Esophagus muscularis mucosa (tissue), 4 donors: ENCODE results near the gene MAT1A. TPM values are rescaled to one million over a fixed set of nuclear protein-coding genes. Genes with fewer than 3 reads are reported as not detected.
"Not testable (repeated sequence)": the region's sequence is repeated elsewhere in the genome, so short reads cannot be mapped to it uniquely, and the experiment has no call there.

Experiments
- DNase-seq: peaks from one replicate; pipeline ENCODE4 v3.0.0-alpha.2; 2017; ENCODE audit errors: extremely low spot score
- H3K27ac ChIP-seq, 4 donors: fragments of 200-600 bp; sonication (generic); replicated peaks in 1 of 4; 1 replicate in 3 of 4; 2 replicates in 1 of 4; pipeline ENCODE4 v1.5.1; 2016 to 2019; ENCODE audit warnings: mild to moderate bottlenecking in 1 of 4
- H3K27me3 ChIP-seq, 4 donors: fragments of 200-600 bp; sonication (generic); one replicate each; pipeline versions ENCODE4 v1.5.1 to v1.6.0; 2016 to 2019
- H3K36me3 ChIP-seq, 4 donors: fragments of 200-600 bp; sonication (generic); one replicate each; pipeline ENCODE4 v1.5.1; 2016 to 2019
- H3K4me1 ChIP-seq, 4 donors: fragments of 200-600 bp; sonication (generic); one replicate each; pipeline ENCODE4 v1.5.1; 2016 to 2019
- H3K4me3 ChIP-seq, 4 donors: fragments of 200-600 bp; sonication (generic); 1 replicate in 2 of 4; 2 replicates in 2 of 4; pipeline ENCODE4 v1.5.1; 2016 to 2019; ENCODE audit warnings: mild to moderate bottlenecking in 4 of 4, moderate library complexity in 1 of 4
- H3K9me3 ChIP-seq, 4 donors: fragments of 200-600 bp; sonication (generic); 1 replicate in 3 of 4; 2 replicates in 1 of 4; pipeline ENCODE4 v1.5.1; 2016 to 2019
- EP300 ChIP-seq: sonication (generic); formaldehyde crosslinking; IDR thresholded peaks from one replicate; pipeline ENCODE4 v1.6.1; 2017; ENCODE audit warnings: antibody characterized with exemption
- POLR2A ChIP-seq: fragments of 450-650 bp; IDR thresholded peaks from one replicate; pipeline ENCODE4 v1.6.1; 2017; ENCODE audit warnings: antibody characterized with exemption, moderate library complexity, mild to moderate bottlenecking, low read depth
- POLR2AphosphoS5 ChIP-seq, 2 donors: sonication (generic); formaldehyde crosslinking; IDR thresholded peaks; one replicate each; pipeline ENCODE4 v1.6.1; 2017; ENCODE audit warnings: antibody characterized with exemption in 2 of 2
- WGBS: methylation state at CpG from one replicate; pipeline ENCODE4 v1.1.5; 2018; 5-methylcytosine and 5-hydroxymethylcytosine counted together
- intact Hi-C: fragments of 100-400 bp; cut with DNase I; formaldehyde crosslinking; loops from one replicate; pipeline ENCODE4 v1.15.1; 2023
- total RNA-seq, 4 donors: library from RNA; depleted of rRNA; stranded (reverse); fragments of >200 nt; gene quantifications; one replicate each; pipeline versions ENCODE4 v1.1.0 to v1.2.1, GENCODE V29; 2016
- TF ChIP-seq, protein P1 (sequence below), 3 experiments: fragments of 200-600 bp in 2 of 3; fragments of 450-650 bp in 1 of 3; sonication (generic) in 2 of 3; IDR thresholded peaks; one replicate each; pipeline ENCODE4 v1.5.1; 2017 to 2019; ENCODE audit warnings: antibody characterized with exemption in 3 of 3, mild to moderate bottlenecking in 2 of 3, moderate library complexity in 1 of 3

The MAT1A gene
- total RNA-seq, 4 donors from 2014 or later, result not detected

GRCh38 chr10:80264081-80265056, 25.1 kb downstream of the MAT1A start:
- intact Hi-C loops, result no loop called here
- no peak for DNase-seq
- Histone ChIP-seq H3K27ac (no peak overlapping the region), H3K9me3 (no peaks in the 10 kb centered on the region), H3K36me3 (no peaks in the 10 kb centered on the region), H3K4me3 (no peak overlapping the region), H3K27me3 (peaks cover 0 to 13% (median 0%) of the 10 kb centered on the region in 4 donors), H3K4me1 (no peaks in the 10 kb centered on the region)
- TF ChIP-seq EP300 (no peak), POLR2AphosphoS5 (IDR thresholded peaks at IDR 0.05) (no peak), POLR2A (no peak)
- TF ChIP-seq, protein P1, sequence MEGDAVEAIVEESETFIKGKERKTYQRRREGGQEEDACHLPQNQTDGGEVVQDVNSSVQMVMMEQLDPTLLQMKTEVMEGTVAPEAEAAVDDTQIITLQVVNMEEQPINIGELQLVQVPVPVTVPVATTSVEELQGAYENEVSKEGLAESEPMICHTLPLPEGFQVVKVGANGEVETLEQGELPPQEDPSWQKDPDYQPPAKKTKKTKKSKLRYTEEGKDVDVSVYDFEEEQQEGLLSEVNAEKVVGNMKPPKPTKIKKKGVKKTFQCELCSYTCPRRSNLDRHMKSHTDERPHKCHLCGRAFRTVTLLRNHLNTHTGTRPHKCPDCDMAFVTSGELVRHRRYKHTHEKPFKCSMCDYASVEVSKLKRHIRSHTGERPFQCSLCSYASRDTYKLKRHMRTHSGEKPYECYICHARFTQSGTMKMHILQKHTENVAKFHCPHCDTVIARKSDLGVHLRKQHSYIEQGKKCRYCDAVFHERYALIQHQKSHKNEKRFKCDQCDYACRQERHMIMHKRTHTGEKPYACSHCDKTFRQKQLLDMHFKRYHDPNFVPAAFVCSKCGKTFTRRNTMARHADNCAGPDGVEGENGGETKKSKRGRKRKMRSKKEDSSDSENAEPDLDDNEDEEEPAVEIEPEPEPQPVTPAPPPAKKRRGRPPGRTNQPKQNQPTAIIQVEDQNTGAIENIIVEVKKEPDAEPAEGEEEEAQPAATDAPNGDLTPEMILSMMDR (IDR thresholded peaks at IDR 0.05), result no peak
- 85% methylated on average over 22 of the region's 25 CpGs for WGBS

DNA sequence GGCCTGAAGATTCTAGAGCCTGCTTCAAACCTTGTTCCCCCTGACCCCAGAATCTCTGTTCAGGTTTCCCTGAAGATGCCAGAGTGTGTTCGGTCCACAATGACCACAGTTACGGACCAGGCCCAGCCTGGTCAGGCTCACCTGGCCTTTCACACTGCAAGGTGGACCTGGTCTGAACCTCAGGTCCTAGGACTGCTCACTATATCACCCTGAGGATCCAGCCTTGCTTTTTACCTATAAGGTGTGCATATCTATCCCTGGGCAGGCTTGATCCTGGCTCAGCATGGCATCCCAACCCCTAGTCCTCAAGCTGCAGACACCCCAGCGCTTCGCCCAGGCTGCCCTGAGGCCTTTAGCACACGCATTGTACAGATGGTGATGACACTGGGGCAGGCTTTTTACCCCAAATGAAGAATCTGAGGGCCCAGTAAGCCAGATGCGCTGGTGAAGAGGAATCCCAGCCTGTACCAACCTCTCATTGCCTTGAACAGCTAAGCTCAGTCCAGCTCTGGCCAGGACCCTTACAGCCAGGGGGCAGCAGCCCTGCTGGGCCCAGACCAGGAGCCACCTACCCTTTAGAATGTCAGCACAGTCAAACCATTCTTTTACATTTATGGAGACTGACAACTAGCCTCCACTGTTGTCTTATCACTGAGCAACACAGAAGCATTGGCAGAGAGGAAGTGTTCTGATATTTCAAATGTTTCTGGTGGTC, 28.0 kb downstream of the MAT1A start:
- intact Hi-C loops, result no loop called here
- 90% methylated on average over 3 of the region's 6 CpGs for WGBS

GRCh38 chr10:80260295-80261243, 28.9 kb downstream of the MAT1A start:
- Histone ChIP-seq H3K27me3 (peaks cover 0 to 17% (median 0%) of the 10 kb centered on the region in 4 donors), H3K27ac (no peak overlapping the region), H3K4me3 (no peak overlapping the region), H3K9me3 (no peaks in the 10 kb centered on the region), H3K4me1 (no peaks in the 10 kb centered on the region), H3K36me3 (no peaks in the 10 kb centered on the region)
- WGBS, result 54% methylated on average over 17 of the region's 19 CpGs
- TF ChIP-seq POLR2AphosphoS5 (IDR thresholded peaks at IDR 0.05) (no peak), EP300 (no peak), POLR2A (no peak)
- TF ChIP-seq, protein P1 (IDR thresholded peaks at IDR 0.05), result peak; percentile 57 to 81 (median 63)
- DNase-seq, result no peak
- intact Hi-C loops, result no loop called here

More for the DNA sequence above, 28.0 kb downstream of the MAT1A start:
- Histone ChIP-seq H3K4me1 (no peaks in the 10 kb centered on the region), H3K9me3 (no peaks in the 10 kb centered on the region), H3K4me3 (no peak overlapping the region), H3K27ac (no peak overlapping the region), H3K27me3 (peaks cover 0 to 13% (median 0%) of the 10 kb centered on the region in 4 donors), H3K36me3 (no peaks in the 10 kb centered on the region)
- no peak for DNase-seq
- TF ChIP-seq POLR2A, result no peak
- no peak for TF ChIP-seq EP300
- no peak for TF ChIP-seq POLR2AphosphoS5 (IDR thresholded peaks at IDR 0.05)
- TF ChIP-seq, protein P1 (IDR thresholded peaks at IDR 0.05), result no peak

DNA sequence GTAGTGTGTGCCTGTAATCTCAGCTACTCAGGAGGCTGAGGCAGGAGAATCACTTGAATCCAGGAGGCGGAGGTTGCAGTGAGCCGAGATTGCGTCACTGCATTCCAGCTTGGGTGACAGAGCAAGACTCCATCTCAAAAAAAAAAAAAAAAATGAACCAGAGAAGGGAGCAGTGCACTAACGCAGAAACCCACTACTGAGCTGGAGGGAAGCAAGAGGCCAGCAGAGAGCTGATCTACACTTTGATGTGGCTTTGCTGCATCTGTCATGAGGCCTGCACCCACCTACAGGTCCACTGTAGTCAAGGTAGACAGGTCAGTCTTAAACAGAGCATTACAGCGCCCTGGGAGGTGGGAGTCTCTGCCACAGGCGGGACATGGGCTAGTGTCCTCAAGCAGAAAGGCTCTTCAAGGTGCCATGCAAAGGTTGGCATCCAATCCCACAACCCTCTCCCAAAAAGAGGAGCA, 30.0 kb downstream of the MAT1A start:
- peaks cover 0 to 18% (median 0%) of the 10 kb centered on the region in 4 donors for H3K27me3 ChIP-seq
- H3K9me3 ChIP-seq, result no peaks in the 10 kb centered on the region
- WGBS, result 94% methylated on average over 5 of the region's 6 CpGs
- no peaks in the 10 kb centered on the region for H3K4me1 ChIP-seq
- TF ChIP-seq POLR2AphosphoS5 (IDR thresholded peaks at IDR 0.05) (no peak), EP300 (no peak), POLR2A (no peak)
- TF ChIP-seq, protein P1 (IDR thresholded peaks at IDR 0.05), result no peak
- no peak overlapping the region for H3K4me3 ChIP-seq
- no peaks in the 10 kb centered on the region for H3K36me3 ChIP-seq
- no peak for DNase-seq
- intact Hi-C loops, result no loop called here
- H3K27ac ChIP-seq, result no peak overlapping the region

GRCh38 chr10:80256798-80257197, 32.7 kb downstream of the MAT1A start:
- DNase-seq, H3K9me3 ChIP-seq, H3K27ac ChIP-seq, H3K4me3 ChIP-seq, H3K36me3 ChIP-seq, intact Hi-C loops, H3K4me1 ChIP-seq: not testable (repeated sequence)
- 45% methylated on average over 3 of the region's 4 CpGs for WGBS
- H3K27me3 ChIP-seq, result peaks cover 0 to 18% (median 0%) of the 10 kb centered on the region in 4 donors

- intact Hi-C loops, H3K36me3 ChIP-seq, H3K27me3 ChIP-seq, H3K9me3 ChIP-seq, H3K4me1 ChIP-seq, DNase-seq, H3K27ac ChIP-seq, H3K4me3 ChIP-seq: not testable (repeated sequence)
- no CpG with 5 or more reads among the region's 2 CpGs for WGBS
Measured at GRCh38 chr10:80254726-80255125, 34.7 kb downstream of the MAT1A start.

DNA sequence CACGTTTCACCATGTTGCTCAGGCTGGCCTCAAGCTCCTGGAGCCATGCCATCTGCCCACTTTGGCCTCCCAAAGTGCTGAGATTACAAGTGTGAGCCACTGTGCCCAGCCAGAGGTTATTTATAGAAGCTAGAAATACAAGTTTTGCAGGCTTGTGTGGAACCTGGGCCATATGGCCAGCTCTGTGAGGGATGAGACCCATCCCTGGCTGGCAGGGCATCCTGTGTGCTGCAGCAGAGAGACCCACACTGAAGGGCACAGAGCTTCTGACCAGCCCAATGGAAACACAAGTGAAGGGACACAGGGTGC, 35.5 kb downstream of the MAT1A start:
- H3K4me1 ChIP-seq, H3K4me3 ChIP-seq, H3K27me3 ChIP-seq, H3K36me3 ChIP-seq, intact Hi-C loops, H3K9me3 ChIP-seq, DNase-seq, H3K27ac ChIP-seq: not testable (repeated sequence)
- 22% methylated on average over 1 of the region's 1 CpG for WGBS
